Transverse colon (tissue), 3 donors: Measurements from ENCODE around the gene NAMPT.

ENCODE experiments used
- CTCF ChIP-seq, 5 experiments: fragments of 200-600 bp in 3 of 5; fragments of 450-650 bp in 2 of 5; sonication (generic) in 3 of 5; IDR thresholded peaks; 1 replicate in 2 of 5; 2 replicates in 3 of 5; pipeline ENCODE4 v1.5.1; 2016 to 2017; ENCODE audit warnings: antibody characterized with exemption in 5 of 5, inconsistent platforms in 3 of 5, mild to moderate bottlenecking in 2 of 5, moderate library complexity in 1 of 5
- POLR2A ChIP-seq: fragments of 450-650 bp; IDR thresholded peaks from one replicate; pipeline ENCODE4 v1.6.1; 2016; ENCODE audit warnings: antibody characterized with exemption, mild to moderate bottlenecking, moderate library complexity

GRCh38 chr7:106332201-106332600, 47.4 kb upstream of the NAMPT start:
- TF ChIP-seq CTCF (IDR thresholded peaks at IDR 0.05) (no peak), POLR2A (no peak)
